ENCODE data around the gene ZNF416. TPM values are rescaled to one million over a fixed set of nuclear protein-coding genes. Genes with fewer than 3 reads are reported as not detected.

ZNF416 gene
- total and polyA plus RNA-seq, 2 donors (not counting 1 experiment from before 2014, with no cell fraction given): 1.6 to 13.9 TPM

DNA sequence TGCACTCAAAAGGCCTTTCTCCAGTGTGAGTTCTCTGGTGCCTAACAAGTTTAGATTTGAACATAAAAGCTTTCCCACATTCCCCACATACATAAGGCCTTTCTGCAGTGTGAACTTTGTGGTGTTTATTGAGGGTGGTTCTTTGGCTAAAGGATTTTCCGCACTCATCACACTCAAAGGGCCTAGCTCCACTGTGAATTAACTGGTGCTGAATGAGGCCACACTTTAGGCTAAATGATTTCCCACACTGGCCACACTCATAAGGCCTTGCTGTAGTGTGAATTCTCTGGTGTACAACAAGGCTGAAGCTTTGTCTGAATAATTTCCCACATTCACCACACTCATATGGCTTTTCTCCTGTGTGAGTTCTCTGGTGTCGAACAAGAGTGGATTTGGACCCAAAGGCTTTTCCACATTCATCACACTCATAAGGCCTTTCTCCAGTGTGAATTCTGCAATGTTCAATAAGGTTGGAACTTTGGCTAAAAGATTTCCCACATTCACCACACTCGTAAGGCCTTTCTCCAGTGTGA lies 6.2 kb downstream of the ZNF416 start:
- CTCF ChIA-PET: no interaction called here
- Histone ChIP-seq H3K4me2 (replicated peaks; ENCODE audit: low read depth, low read length, poor library complexity, severe bottlenecking) (no peak overlapping the region), H3K4me3 (ENCODE audit: control extremely low read depth in 1 of 5, extremely low read depth in 1 of 5, insufficient read depth in 1 of 5, low read depth in 2 of 5, low read length in 4 of 5) (no peak overlapping the region), H3K4me1 (ENCODE audit: control insufficient read depth in 2 of 2, insufficient read depth in 2 of 2, low read length in 2 of 2) (peaks cover 1 to 3% of the 10 kb centered on the region in 2 donors), H3K9ac (ENCODE audit: low read length) (no peak overlapping the region), H3K27ac (ENCODE audit: low read length in 2 of 2) (no peak overlapping the region), H3K79me2 (ENCODE audit: control insufficient read depth, insufficient read depth, low read length) (peaks cover 7% of the 10 kb centered on the region), H3K36me3 (replicated peaks in 1 of 2; ENCODE audit: control extremely low read depth in 1 of 2, control insufficient read depth in 1 of 2, extremely low read depth in 1 of 2, insufficient read depth in 2 of 2, low read length in 1 of 2) (peaks cover 23 to 46% of the 10 kb centered on the region in 2 experiments), H2AFZ (ENCODE audit: insufficient read depth, low read depth, low read length, poor library complexity, severe bottlenecking) (no peak overlapping the region), H4K20me1 (ENCODE audit: control insufficient read depth, insufficient read depth, low read length, poor library complexity, severe bottlenecking) (no peaks in the 10 kb centered on the region), H3K9me3 (ENCODE audit: control extremely low read depth in 1 of 3, control insufficient read depth in 2 of 3, insufficient read depth in 1 of 3, low read length in 2 of 3) (peaks cover 10 to 80% (median 80%) of the 10 kb centered on the region in 3 donors), H3K27me3 (replicated peaks in 1 of 4; ENCODE audit: control extremely low read depth in 1 of 4, control insufficient read depth in 3 of 4, insufficient read depth in 4 of 4, low read length in 3 of 4) (no peaks in the 10 kb centered on the region)
- no peak for ATAC-seq (ENCODE audit: low read depth)
- no peaks in the 10 kb centered on the region for H3K27me3 Mint-ChIP-seq
- DNase-seq: no peak
- peaks cover 9% of the 10 kb centered on the region for H3K4me1 Mint-ChIP-seq
- no peak overlapping the region for H3K27ac Mint-ChIP-seq
- intact Hi-C loops (cut with micrococcal nuclease): no loop called here
- peaks cover 27% of the 10 kb centered on the region for H3K9me3 Mint-ChIP-seq (ENCODE audit: insufficient read depth)
- POLR2A ChIA-PET: no interaction called here
- TF ChIP-seq EZH2 (IDR thresholded peaks at IDR 0.05; ENCODE audit: borderline replicate concordance, insufficient read depth, low read depth, low read length, poor library complexity, severe bottlenecking): no peak
- TF ChIP-seq, protein P1, sequence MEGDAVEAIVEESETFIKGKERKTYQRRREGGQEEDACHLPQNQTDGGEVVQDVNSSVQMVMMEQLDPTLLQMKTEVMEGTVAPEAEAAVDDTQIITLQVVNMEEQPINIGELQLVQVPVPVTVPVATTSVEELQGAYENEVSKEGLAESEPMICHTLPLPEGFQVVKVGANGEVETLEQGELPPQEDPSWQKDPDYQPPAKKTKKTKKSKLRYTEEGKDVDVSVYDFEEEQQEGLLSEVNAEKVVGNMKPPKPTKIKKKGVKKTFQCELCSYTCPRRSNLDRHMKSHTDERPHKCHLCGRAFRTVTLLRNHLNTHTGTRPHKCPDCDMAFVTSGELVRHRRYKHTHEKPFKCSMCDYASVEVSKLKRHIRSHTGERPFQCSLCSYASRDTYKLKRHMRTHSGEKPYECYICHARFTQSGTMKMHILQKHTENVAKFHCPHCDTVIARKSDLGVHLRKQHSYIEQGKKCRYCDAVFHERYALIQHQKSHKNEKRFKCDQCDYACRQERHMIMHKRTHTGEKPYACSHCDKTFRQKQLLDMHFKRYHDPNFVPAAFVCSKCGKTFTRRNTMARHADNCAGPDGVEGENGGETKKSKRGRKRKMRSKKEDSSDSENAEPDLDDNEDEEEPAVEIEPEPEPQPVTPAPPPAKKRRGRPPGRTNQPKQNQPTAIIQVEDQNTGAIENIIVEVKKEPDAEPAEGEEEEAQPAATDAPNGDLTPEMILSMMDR (IDR thresholded peaks at IDR 0.05): no peak
- no CpG with 5 or more reads among the region's 3 CpGs for WGBS (ENCODE audit: insufficient coverage)
- H3K4me3 Mint-ChIP-seq: no peak overlapping the region

DNA sequence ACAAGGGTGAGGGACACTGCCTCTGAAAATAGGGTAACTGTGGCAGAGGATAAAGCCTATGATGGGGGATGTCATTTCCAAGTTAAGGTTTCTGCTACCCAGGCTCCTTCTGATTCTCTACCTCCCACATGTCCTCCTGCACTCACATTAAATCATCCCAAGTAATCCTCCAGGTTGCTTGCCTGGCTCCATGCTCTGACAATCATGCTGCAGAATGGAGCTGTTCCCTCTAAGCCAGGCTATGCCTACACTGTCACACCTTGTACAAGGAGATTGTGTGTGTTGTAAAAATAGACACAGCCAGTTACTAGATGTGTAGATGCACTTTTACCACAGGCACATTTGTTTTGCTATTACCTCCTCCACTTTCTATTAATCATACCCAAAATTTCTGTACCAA lies 8.0 kb downstream of the ZNF416 start:
- no peaks in the 10 kb centered on the region for H3K27me3 Mint-ChIP-seq

More for the DNA sequence above, 8.0 kb downstream of the ZNF416 start:
- Histone ChIP-seq H3K27me3 (replicated peaks in 1 of 4; ENCODE audit: control extremely low read depth in 1 of 4, control insufficient read depth in 3 of 4, insufficient read depth in 4 of 4, low read length in 3 of 4) (no peaks in the 10 kb centered on the region), H3K4me3 (ENCODE audit: control extremely low read depth in 1 of 5, extremely low read depth in 1 of 5, insufficient read depth in 1 of 5, low read depth in 2 of 5, low read length in 4 of 5) (no peak overlapping the region), H4K20me1 (ENCODE audit: control insufficient read depth, insufficient read depth, low read length, poor library complexity, severe bottlenecking) (no peaks in the 10 kb centered on the region), H3K36me3 (replicated peaks in 1 of 2; ENCODE audit: control extremely low read depth in 1 of 2, control insufficient read depth in 1 of 2, extremely low read depth in 1 of 2, insufficient read depth in 2 of 2, low read length in 1 of 2) (peaks cover 22 to 36% of the 10 kb centered on the region in 2 experiments), H3K4me2 (replicated peaks; ENCODE audit: low read depth, low read length, poor library complexity, severe bottlenecking) (no peak overlapping the region), H3K9me3 (ENCODE audit: control extremely low read depth in 1 of 3, control insufficient read depth in 2 of 3, insufficient read depth in 1 of 3, low read length in 2 of 3) (peaks cover 16 to 90% (median 78%) of the 10 kb centered on the region in 3 donors), H3K27ac (ENCODE audit: low read length in 2 of 2) (no peak overlapping the region), H3K79me2 (ENCODE audit: control insufficient read depth, insufficient read depth, low read length) (no peaks in the 10 kb centered on the region), H2AFZ (ENCODE audit: insufficient read depth, low read depth, low read length, poor library complexity, severe bottlenecking) (no peak overlapping the region), H3K9ac (ENCODE audit: low read length) (no peak overlapping the region), H3K4me1 (ENCODE audit: control insufficient read depth in 2 of 2, insufficient read depth in 2 of 2, low read length in 2 of 2) (no peaks in the 10 kb centered on the region)
- ATAC-seq (ENCODE audit: low read depth) (no peak), DNase-seq (no peak)
- intact Hi-C loops (cut with micrococcal nuclease): no loop called here
- CTCF ChIA-PET: no interaction called here
- H3K4me1 Mint-ChIP-seq: no peaks in the 10 kb centered on the region
- H3K9me3 Mint-ChIP-seq (ENCODE audit: insufficient read depth): peaks cover 21% of the 10 kb centered on the region
- TF ChIP-seq, protein P1 (IDR thresholded peaks at IDR 0.05): no peak
- TF ChIP-seq EZH2 (IDR thresholded peaks at IDR 0.05; ENCODE audit: borderline replicate concordance, insufficient read depth, low read depth, low read length, poor library complexity, severe bottlenecking): no peak
- POLR2A ChIA-PET: no interaction called here
- H3K27ac Mint-ChIP-seq: no peak overlapping the region
- no peak overlapping the region for H3K4me3 Mint-ChIP-seq

Measured in B cell (primary cell).